ENCODE data around the gene ATP6V0B. TPM values are rescaled to one million over a fixed set of nuclear protein-coding genes. Genes with fewer than 3 reads are reported as not detected.

ATP6V0B gene
- total and polyA plus RNA-seq, 2 experiments from 2014 or later = 87.5 to 316 TPM

GRCh38 chr1:43969416-43969745, 5.4 kb upstream of the ATP6V0B start:
- Histone ChIP-seq H3K27ac (no peak overlapping the region), H3K4me3 (peak overlapping the region; percentile 8), H3K4me1 (ENCODE audit: low read depth) (peaks cover 3% of the 10 kb centered on the region), H3K27me3 (no peaks in the 10 kb centered on the region), H3K36me3 (no peaks in the 10 kb centered on the region), H3K9me3 (ENCODE audit: low read depth) (no peaks in the 10 kb centered on the region)
- no peak for DNase-seq (ENCODE audit: low read depth in 1 of 2, low spot score in 1 of 2)
- TF ChIP-seq CTCF (IDR thresholded peaks at IDR 0.05; ENCODE audit: low read depth, low read length) = no peak

- H3K9me3 ChIP-seq (ENCODE audit: low read depth) = no peaks in the 10 kb centered on the region
- TF ChIP-seq CTCF (IDR thresholded peaks at IDR 0.05; ENCODE audit: low read depth, low read length) = no peak
These were observed 4.9 kb upstream of the ATP6V0B start, which contains the start of gene DPH2 for GRCh38 chr1:43969746-43970466. DPH2 (plus strand) TSS chr1:43970010; CDS start chr1:43970176, 166 bp downstream.

GRCh38 chr1:43970502-43970901, 4.3 kb upstream of the ATP6V0B start:
- Histone ChIP-seq H3K4me1 (ENCODE audit: low read depth) (peaks cover 3% of the 10 kb centered on the region), H3K9me3 (ENCODE audit: low read depth) (no peaks in the 10 kb centered on the region), H3K4me3 (peak overlapping the region; percentile 81), H3K36me3 (no peaks in the 10 kb centered on the region), H3K27me3 (no peaks in the 10 kb centered on the region), H3K27ac (no peak overlapping the region)
- TF ChIP-seq CTCF (IDR thresholded peaks at IDR 0.05; ENCODE audit: low read depth, low read length) = no peak
- DNase-seq (ENCODE audit: low read depth in 1 of 2, low spot score in 1 of 2) = no peak

More at GRCh38 chr1:43969746-43970466, 4.9 kb upstream of the ATP6V0B start, which contains the start of gene DPH2:
- Histone ChIP-seq H3K4me1 (ENCODE audit: low read depth) (peaks cover 3% of the 10 kb centered on the region), H3K27ac (no peak within 1 kb of the TSS), H3K27me3 (no peaks in the 10 kb centered on the region), H3K4me3 (peak within 1 kb of the TSS; percentile 81), H3K36me3 (no peaks in the 10 kb centered on the region)
- peak; percentile 97 to 98 for DNase-seq (ENCODE audit: low read depth in 1 of 2, low spot score in 1 of 2)

- H3K36me3 ChIP-seq = no peaks in the 10 kb centered on the region
- no peak for DNase-seq (ENCODE audit: low read depth in 1 of 2, low spot score in 1 of 2)
- peak overlapping the region; percentile 81 for H3K4me3 ChIP-seq
- H3K27me3 ChIP-seq = no peaks in the 10 kb centered on the region
- H3K9me3 ChIP-seq (ENCODE audit: low read depth) = no peaks in the 10 kb centered on the region
- peaks cover 3% of the 10 kb centered on the region for H3K4me1 ChIP-seq (ENCODE audit: low read depth)
- no peak for TF ChIP-seq CTCF (IDR thresholded peaks at IDR 0.05; ENCODE audit: low read depth, low read length)
- H3K27ac ChIP-seq = no peak overlapping the region
These were observed 3.8 kb upstream of the ATP6V0B start for GRCh38 chr1:43970911-43971310.

GRCh38 chr1:43971336-43971980, 3.3 kb upstream of the ATP6V0B start:
- H3K9me3 ChIP-seq (ENCODE audit: low read depth) = no peaks in the 10 kb centered on the region
- no peak overlapping the region for H3K4me3 ChIP-seq
- no peak for TF ChIP-seq CTCF (IDR thresholded peaks at IDR 0.05; ENCODE audit: low read depth, low read length)
- DNase-seq (ENCODE audit: low read depth in 1 of 2, low spot score in 1 of 2) = no peak
- H3K27me3 ChIP-seq = no peaks in the 10 kb centered on the region
- peaks cover 2% of the 10 kb centered on the region for H3K36me3 ChIP-seq
- peaks cover 3% of the 10 kb centered on the region for H3K4me1 ChIP-seq (ENCODE audit: low read depth)
- no peak overlapping the region for H3K27ac ChIP-seq

Measured in cardiac muscle cell (in vitro differentiated cells and primary cell).